ENCODE measurements around the gene ADGRG1.

The ADGRG1 gene

GRCh38 chr16:57620335-57621231, 7.8 kb upstream of the ADGRG1 start:
- FAIRE-seq: no peak

DNA sequence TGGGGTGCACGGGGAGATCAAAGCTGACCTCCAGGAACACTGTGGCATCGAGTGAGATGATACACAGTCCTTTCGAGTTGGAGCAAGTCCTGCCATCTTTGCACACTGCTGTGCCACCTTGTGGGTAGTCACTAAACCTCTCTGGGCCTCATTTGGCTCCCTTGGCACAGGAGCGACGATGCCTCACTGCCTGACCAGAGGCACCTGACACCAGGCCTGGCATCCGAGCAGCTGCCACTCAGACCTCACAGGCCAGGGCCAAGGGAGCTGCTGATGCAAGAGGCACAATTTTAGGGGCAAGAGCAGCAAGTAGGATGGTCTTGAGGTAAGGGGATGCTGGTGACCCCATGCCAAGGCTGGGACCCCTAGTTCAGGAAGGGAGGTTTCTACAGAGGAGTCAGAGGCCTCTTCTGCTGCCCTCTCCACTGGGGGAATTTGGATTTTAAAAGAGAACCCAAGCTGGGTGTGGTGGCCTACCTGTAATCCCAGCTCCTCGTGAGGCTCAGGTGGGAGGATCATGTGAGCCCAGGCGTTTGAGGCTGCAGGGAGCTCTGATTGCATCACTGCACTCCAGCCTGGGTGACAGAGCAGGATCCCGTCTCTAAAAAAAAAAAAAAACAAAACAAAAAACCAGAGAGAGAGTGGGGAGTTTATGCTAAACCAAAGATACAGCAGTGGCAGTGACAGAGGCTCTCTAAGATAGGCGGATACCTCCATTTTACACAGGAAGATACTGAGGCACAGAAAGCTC, 6.7 kb upstream of the ADGRG1 start:
- no peak for FAIRE-seq

DNA sequence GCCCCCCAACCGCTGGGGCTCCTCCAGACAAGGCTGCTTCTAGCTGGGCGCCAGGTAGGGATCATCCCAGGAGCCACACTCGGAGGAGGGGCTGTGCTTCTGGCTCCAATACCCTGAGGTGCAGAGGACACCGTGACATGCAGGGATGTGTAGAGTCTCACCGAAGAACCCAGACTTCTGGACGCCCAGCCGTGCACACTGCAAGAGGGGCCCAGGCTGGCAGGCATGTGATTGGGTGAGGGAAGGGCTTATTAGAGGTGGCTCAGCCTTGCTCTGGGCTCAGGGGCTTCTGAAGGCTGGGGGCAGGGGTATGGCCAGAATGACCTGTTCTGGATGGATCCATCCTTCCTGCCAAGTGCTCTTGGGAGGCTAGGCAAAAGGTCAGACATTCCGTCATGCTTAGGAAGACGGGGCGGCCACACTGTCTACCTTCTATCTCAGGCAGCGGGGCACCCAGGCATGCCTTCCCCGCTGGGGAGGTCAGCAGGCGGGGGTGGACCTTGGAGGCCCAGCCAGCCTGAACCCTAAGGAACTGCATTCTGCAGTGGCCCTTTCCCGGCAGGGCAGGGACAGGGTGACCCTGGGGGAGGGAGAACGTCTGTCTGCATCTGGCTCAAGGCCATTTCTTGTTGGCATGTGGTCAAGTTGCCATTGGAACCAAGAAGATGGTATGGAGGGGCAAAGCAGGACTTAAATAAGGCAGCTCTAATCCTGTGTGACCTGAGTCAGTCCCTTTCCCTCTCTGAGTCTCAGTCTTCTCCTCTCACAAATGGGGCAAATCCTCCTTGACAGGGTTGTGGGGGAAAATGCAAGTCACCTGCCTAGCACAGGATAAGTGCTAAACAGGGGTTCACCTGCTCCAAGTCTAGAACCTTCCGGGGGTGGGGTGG, 5.8 kb upstream of the ADGRG1 start:
- no peak for FAIRE-seq

DNA sequence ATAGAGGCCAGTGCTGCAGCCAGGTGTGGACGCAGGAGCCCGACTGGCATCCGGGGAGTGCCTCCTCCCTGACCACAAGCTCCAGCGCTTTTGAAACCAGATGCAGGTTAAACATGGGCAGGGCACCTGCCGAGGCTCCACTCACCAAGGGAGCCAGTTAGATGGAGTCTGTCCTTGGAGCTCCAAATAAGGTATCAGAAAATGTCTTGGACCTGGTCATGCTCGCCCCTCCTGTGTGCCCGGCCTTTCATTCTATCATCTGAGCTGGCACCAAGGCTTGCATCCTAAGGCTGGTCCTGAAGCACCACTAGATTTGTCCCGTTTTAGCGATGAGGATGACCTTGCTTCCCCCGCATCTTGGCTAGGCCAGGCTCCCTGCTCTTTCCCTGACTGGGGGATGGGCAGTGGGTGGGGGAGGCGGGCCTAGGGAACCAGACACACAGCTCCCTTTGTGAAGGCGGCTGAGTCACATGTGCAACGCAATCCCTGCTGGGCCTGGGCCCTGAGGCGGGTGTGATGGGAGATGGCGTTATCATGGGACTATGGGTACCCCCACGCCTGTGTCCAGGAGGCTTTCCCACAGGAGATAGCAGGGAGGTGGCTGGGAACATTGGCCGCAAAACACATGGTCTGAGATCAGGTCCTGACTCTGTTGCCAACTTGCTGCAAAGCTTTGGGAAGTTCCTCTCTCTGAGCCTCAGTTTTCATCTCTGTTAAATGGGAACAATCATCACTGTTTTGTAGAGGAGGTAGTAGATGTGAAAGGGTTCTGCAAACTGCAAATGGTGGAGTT, 5.0 kb upstream of the ADGRG1 start:
- FAIRE-seq: no peak

- FAIRE-seq: no peak
These were observed 4.3 kb upstream of the ADGRG1 start for GRCh38 chr16:57624044-57624688.

DNA sequence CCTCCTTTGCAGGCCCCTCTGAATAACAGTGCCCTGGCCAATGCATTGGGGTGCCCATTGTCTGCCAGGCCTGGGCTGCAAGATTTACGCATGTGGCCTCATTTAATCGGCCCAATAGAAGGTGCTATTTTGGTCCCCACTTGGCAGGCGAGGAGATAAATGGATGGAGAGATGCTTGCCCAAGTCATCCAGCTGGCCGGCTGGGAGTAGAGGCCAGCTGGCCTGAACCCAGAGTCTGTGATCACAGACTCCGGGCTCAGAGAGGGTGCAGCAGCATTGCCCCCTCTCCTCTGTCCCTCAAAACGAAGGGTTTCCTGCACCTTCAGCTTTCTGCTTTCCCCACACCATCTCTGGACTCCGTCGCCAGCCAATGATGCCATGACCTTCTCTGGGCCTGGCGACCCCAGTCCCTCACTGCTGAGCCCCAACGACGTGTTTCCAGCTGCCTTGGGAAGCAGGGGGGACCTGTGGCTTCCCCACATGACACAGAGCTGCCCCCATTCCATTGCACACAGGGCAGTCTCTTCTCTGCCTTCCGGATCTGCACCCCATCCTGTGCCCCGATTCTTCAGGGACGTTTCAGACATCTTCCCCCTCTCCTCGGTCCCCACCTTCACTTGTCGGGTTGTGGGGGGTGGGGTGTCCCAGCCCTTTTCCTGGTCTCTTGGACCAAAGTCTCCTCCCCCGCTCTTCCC, 3.5 kb upstream of the ADGRG1 start:
- FAIRE-seq: no peak

DNA sequence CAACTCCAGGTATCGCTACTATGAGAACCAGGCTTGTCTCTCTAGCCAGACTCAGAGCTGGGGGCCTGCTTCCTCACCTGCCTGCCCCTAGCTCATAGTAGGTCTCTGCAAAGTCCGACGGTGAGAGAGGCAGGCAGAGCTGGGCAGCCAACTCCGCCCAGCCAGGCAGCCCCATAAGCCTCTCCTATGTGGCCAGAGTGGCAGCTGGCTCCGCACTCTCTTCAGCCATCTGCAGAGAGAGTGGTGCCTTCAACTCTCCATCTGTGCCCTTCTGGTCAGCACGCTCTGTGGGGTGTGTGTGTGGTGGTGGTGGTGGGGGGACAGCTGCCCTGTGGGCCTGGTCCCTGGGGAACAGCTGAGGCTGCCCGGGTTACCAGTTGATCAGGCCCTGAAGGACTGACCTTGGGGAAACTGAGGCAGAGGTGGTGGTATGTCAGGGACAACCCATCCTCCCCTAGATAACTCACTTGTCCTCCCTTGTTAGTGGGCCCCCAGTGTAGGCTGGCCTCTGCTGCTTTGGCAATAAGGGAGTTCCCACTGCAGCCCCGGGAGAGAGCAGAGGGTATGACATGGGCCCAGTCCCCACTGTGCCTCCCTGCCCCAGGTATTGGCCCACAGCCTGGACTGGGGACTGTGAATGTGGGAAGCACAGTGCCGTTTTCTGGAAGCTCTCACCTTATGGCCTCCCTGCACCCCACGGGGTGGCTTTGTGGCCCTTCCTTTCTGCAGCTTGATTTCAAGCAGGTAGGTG, 1.8 kb upstream of the ADGRG1 start:
- FAIRE-seq: no peak

GRCh38 chr16:57627184-57627871, 1.1 kb upstream of the ADGRG1 start:
- FAIRE-seq: no peak

- FAIRE-seq: no peak
These were observed 408 bp downstream of the ADGRG1 start for GRCh38 chr16:57628783-57629293.

GRCh38 chr16:57629516-57630406, 1.3 kb downstream of the ADGRG1 start:
- no peak for FAIRE-seq

DNA sequence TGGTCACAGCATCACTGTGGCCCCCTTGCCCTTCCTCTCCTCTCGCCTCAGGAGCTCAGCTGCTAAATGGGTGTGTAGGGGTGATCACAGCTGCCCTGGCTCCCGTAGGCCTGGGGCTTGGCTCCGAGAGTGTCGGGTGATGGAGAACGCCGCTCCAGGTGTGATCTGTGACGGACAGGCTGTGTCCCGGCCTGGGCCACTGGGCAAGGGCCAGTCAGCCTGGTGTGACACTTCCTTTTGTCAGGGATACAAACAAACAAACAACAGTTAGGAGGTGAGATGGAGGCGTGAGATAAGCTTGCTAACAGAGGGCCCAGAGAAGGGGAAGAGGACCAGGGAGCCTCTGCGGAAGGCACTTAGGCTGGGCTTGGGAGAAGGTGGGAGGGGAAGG, 2.0 kb downstream of the ADGRG1 start:
- no peak for FAIRE-seq

GRCh38 chr16:57630931-57631845, 2.8 kb downstream of the ADGRG1 start:
- no peak for FAIRE-seq

- FAIRE-seq: no peak
These were observed 4.1 kb downstream of the ADGRG1 start for GRCh38 chr16:57632568-57632967.

DNA sequence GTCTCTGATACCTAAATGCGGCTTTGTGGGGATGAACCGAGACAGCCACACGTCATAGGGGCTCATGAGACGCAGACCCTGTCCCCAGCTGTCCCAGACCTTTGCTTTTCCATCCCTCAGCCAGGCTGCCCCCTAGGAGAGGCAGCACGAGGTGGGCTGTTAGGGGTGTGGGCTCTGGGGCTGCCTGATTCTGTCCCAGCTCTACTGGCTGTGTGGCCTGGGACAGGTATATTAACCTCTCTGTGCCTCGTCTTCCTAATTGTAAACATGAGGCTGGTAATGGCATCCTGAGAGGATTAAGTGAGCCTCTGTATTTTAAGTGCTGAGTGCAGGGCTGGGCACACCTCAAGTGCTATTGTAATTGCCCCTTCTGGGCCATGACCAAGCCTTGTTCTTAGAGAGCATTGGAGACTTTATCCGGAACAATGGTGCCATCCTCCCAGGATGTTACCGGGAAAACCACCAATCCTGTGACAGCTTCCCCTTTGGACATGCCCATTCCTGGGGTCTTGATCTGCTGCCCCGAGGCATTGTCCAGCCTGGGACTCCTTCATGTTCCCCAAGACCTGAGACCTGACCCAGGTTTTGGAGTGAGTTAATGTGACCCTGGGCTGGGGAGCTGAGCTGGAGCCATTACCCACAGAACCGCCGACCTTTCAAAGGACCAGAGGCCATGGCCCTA, 5.1 kb downstream of the ADGRG1 start:
- no peak for FAIRE-seq

DNA sequence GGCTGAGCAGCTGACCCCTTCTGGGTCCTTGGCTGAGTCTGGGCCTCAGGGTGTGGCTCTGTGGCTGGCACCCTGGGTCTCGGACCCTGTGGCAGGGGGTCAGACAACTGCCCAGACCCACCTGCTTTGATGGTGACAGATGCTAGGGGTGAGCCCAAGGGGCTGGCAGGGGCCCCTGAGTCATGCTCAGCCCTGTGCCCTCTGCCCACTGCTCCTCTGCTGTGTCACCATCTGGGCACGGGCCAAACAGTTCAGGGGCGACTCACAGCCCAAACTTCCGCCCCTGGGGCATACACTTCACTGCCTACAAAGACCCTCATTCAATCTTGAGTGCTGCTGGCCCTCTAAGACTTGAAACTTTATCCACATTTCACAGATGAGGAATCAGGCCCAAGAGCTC, 5.7 kb downstream of the ADGRG1 start:
- FAIRE-seq: no peak

DNA sequence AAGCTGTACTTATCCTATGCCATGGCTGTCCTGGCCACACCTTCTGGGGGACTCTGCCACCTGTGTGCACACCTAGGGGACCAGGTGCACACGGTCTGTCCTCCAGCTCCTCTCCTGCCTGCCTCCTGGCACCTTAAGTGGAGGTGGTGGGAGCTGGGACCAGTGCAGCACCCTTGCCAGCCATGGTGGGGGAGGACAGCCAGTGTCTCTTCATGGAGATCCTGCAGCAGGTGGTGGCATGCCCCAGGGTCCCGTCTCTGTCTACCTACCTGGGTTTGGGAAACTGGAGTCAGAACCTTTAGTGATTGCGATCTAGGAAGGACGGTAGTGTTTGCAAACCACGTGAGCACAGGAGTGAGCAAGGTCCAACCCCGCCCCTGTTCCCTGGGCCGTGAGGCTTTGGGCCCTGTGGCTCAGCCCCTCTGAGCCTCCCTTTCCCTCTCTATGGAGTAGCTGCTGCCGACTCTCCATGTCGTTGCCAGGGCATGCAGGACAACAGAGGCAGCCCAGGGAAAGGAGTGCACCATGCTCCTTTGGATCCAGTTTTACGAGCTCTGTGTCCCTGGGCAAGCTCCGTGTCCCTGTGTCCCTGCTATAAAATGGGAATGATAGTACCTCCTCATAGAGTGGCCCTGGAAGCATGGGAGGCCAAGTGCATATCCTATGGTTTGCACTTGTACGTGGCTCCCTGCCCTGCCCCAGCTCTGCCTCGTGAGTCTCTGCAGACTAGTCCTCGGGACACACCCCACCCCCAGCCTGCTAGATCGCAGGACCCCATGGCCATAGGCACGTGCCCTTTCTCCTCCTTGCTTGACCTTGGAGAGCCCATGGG, 7.1 kb downstream of the ADGRG1 start:
- no peak for FAIRE-seq
